Measurements from ENCODE around the gene GRIA4. TPM values are rescaled to one million over a fixed set of nuclear protein-coding genes. Genes with fewer than 3 reads are reported as not detected.

Gene GRIA4
- total and polyA plus RNA-seq, 4 donors, result 0.38 to 3.7 TPM; not detected in 2

GRCh38 chr11:105881027-105881426 is 271.2 kb downstream of the GRIA4 start:
- H3K4me1 ChIP-seq (ENCODE audit: control insufficient read depth in 1 of 2, insufficient read depth in 2 of 2, low read length in 2 of 2), result no peaks in the 10 kb centered on the region
- H3K36me3 ChIP-seq (ENCODE audit: control insufficient read depth in 1 of 2, insufficient read depth in 2 of 2, low read length in 1 of 2), result no peaks in the 10 kb centered on the region
- ATAC-seq (ENCODE audit: low FRiP score) (no peak), DNase-seq (no peak)
- intact Hi-C loops (cut with DNase I), result no loop called here
- H3K27ac ChIP-seq (ENCODE audit: low read depth in 1 of 2, low read length in 2 of 2), result no peak overlapping the region
- H3K4me3 ChIP-seq (ENCODE audit: low read length in 2 of 2), result no peak overlapping the region
- no peaks in the 10 kb centered on the region for H3K27me3 ChIP-seq (ENCODE audit: control insufficient read depth in 1 of 2, insufficient read depth in 2 of 2, low read length in 1 of 2)
- peaks cover 2% of the 10 kb centered on the region for H3K9me3 ChIP-seq (ENCODE audit: control insufficient read depth, low read length)

- ATAC-seq (ENCODE audit: low FRiP score) (no peak), DNase-seq (no peak)
- no peaks in the 10 kb centered on the region for H3K36me3 ChIP-seq (ENCODE audit: control insufficient read depth in 1 of 2, insufficient read depth in 2 of 2, low read length in 1 of 2)
- intact Hi-C loops (cut with DNase I), result no loop called here
- no peaks in the 10 kb centered on the region for H3K4me1 ChIP-seq (ENCODE audit: control insufficient read depth in 1 of 2, insufficient read depth in 2 of 2, low read length in 2 of 2)
- WGBS, 2 donors, result 73% methylated on average over 3 of the region's 3 CpGs
- H3K27me3 ChIP-seq (ENCODE audit: control insufficient read depth in 1 of 2, insufficient read depth in 2 of 2, low read length in 1 of 2), result no peaks in the 10 kb centered on the region
- H3K27ac ChIP-seq (ENCODE audit: low read depth in 1 of 2, low read length in 2 of 2), result no peak overlapping the region
- H3K9me3 ChIP-seq (ENCODE audit: control insufficient read depth, low read length), result no peaks in the 10 kb centered on the region
- H3K4me3 ChIP-seq (ENCODE audit: low read length in 2 of 2), result no peak overlapping the region
These were observed 274.6 kb downstream of the GRIA4 start for GRCh38 chr11:105884436-105884835.

DNA sequence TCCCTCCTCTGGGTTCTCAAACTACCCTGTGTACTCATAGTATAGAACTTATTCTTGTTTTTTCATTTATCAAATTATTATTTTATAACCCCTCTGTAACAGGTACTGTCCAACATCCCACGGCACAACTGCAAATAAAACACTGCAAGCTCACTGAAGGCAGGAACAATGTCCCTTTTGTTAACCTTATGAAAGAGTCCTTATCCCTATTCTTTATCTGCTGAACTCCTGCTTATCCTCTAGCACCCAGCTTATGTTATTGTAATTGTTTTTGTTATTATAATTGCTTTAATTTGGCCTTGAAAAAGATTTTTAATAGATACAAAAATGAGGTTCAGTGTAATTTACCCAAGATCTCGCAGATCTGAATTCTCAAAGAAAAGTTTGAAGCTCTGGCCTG is 281.8 kb downstream of the GRIA4 start:
- 72 to 81% methylated on average over 2 of the region's 2 CpGs for WGBS, 2 donors
- Histone ChIP-seq H3K9me3 (ENCODE audit: control insufficient read depth, low read length) (no peaks in the 10 kb centered on the region), H3K27ac (ENCODE audit: low read depth in 1 of 2, low read length in 2 of 2) (no peak overlapping the region), H3K27me3 (ENCODE audit: control insufficient read depth in 1 of 2, insufficient read depth in 2 of 2, low read length in 1 of 2) (no peaks in the 10 kb centered on the region), H3K4me3 (ENCODE audit: low read length in 2 of 2) (no peak overlapping the region), H3K36me3 (ENCODE audit: control insufficient read depth in 1 of 2, insufficient read depth in 2 of 2, low read length in 1 of 2) (no peaks in the 10 kb centered on the region), H3K4me1 (ENCODE audit: control insufficient read depth in 1 of 2, insufficient read depth in 2 of 2, low read length in 2 of 2) (no peaks in the 10 kb centered on the region)
- ATAC-seq (ENCODE audit: low FRiP score), result no peak
- intact Hi-C loops (cut with DNase I), result no loop called here
- no peak for DNase-seq

DNA sequence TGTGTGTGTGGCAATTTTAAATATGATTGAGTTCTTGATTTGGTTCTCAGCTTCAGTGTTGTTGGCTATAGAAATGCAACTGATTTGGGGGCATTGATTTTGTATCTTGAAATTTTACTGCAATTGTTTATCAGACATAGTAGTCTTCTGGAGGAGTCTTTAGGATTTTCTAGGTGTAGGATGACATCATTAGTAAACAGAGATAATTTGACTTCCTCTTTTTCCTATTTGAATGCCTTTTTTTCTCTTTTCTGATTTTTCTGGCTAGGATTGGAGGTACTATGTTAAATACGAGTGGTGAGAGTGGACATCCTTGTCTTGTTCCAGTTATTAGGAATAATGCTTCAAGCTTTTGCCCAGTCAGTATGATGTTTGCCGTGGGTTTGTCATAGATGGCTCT is 287.3 kb downstream of the GRIA4 start:
- ATAC-seq (ENCODE audit: low FRiP score) (no peak), DNase-seq (no peak)
- Histone ChIP-seq H3K9me3 (ENCODE audit: control insufficient read depth, low read length) (no peaks in the 10 kb centered on the region), H3K4me3 (ENCODE audit: low read length in 2 of 2) (no peak overlapping the region), H3K4me1 (ENCODE audit: control insufficient read depth in 1 of 2, insufficient read depth in 2 of 2, low read length in 2 of 2) (no peaks in the 10 kb centered on the region), H3K27me3 (ENCODE audit: control insufficient read depth in 1 of 2, insufficient read depth in 2 of 2, low read length in 1 of 2) (no peaks in the 10 kb centered on the region), H3K36me3 (ENCODE audit: control insufficient read depth in 1 of 2, insufficient read depth in 2 of 2, low read length in 1 of 2) (no peaks in the 10 kb centered on the region), H3K27ac (ENCODE audit: low read depth in 1 of 2, low read length in 2 of 2) (no peak overlapping the region)
- WGBS, 2 donors, result 89 to 90% methylated on average over 2 of the region's 2 CpGs
- intact Hi-C loops (cut with DNase I), result no loop called here

GRCh38 chr11:105899772-105900171 is 289.9 kb downstream of the GRIA4 start:
- Histone ChIP-seq H3K4me3 (ENCODE audit: low read length in 2 of 2) (no peak overlapping the region), H3K27me3 (ENCODE audit: control insufficient read depth in 1 of 2, insufficient read depth in 2 of 2, low read length in 1 of 2) (no peaks in the 10 kb centered on the region), H3K9me3 (ENCODE audit: control insufficient read depth, low read length) (no peaks in the 10 kb centered on the region), H3K27ac (ENCODE audit: low read depth in 1 of 2, low read length in 2 of 2) (no peak overlapping the region), H3K4me1 (ENCODE audit: control insufficient read depth in 1 of 2, insufficient read depth in 2 of 2, low read length in 2 of 2) (no peaks in the 10 kb centered on the region), H3K36me3 (ENCODE audit: control insufficient read depth in 1 of 2, insufficient read depth in 2 of 2, low read length in 1 of 2) (no peaks in the 10 kb centered on the region)
- DNase-seq, result no peak
- intact Hi-C loops (cut with DNase I), result no loop called here
- 83 to 89% methylated on average over 4 of the region's 4 CpGs for WGBS, 2 donors
- no peak for ATAC-seq (ENCODE audit: low FRiP score)

GRCh38 chr11:105900515-105901035 is 290.7 kb downstream of the GRIA4 start:
- intact Hi-C loops (cut with DNase I), result no loop called here
- no peaks in the 10 kb centered on the region for H3K36me3 ChIP-seq (ENCODE audit: control insufficient read depth in 1 of 2, insufficient read depth in 2 of 2, low read length in 1 of 2)
- H3K4me3 ChIP-seq (ENCODE audit: low read length in 2 of 2), result no peak overlapping the region
- no peaks in the 10 kb centered on the region for H3K27me3 ChIP-seq (ENCODE audit: control insufficient read depth in 1 of 2, insufficient read depth in 2 of 2, low read length in 1 of 2)
- DNase-seq, result no peak
- H3K27ac ChIP-seq (ENCODE audit: low read depth in 1 of 2, low read length in 2 of 2), result no peak overlapping the region
- WGBS, 2 donors, result 95 to 97% methylated on average over 11 of the region's 11 CpGs
- no peaks in the 10 kb centered on the region for H3K4me1 ChIP-seq (ENCODE audit: control insufficient read depth in 1 of 2, insufficient read depth in 2 of 2, low read length in 2 of 2)
- no peaks in the 10 kb centered on the region for H3K9me3 ChIP-seq (ENCODE audit: control insufficient read depth, low read length)
- ATAC-seq (ENCODE audit: low FRiP score), result no peak

DNA sequence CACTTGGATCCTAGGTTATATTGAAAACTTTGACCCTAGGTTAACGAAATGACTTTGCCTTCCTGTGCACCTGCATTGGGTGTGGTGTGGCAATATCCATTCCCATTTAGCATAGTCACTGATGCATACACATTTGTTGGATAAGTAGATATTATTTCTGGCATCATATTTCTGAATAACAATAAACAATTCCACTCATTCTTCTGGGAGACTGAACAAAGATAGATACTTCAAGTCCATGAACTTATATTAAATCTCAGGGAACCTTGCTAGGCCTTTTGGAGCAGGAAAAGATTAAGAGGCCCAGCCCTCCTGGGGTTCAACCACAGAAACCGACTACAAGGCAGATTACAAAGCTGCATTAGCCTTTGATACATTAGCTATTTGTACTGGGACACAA is 293.2 kb downstream of the GRIA4 start:
- Histone ChIP-seq H3K27me3 (ENCODE audit: control insufficient read depth in 1 of 2, insufficient read depth in 2 of 2, low read length in 1 of 2) (no peaks in the 10 kb centered on the region), H3K36me3 (ENCODE audit: control insufficient read depth in 1 of 2, insufficient read depth in 2 of 2, low read length in 1 of 2) (no peaks in the 10 kb centered on the region), H3K4me3 (ENCODE audit: low read length in 2 of 2) (no peak overlapping the region), H3K9me3 (ENCODE audit: control insufficient read depth, low read length) (no peaks in the 10 kb centered on the region), H3K4me1 (ENCODE audit: control insufficient read depth in 1 of 2, insufficient read depth in 2 of 2, low read length in 2 of 2) (no peaks in the 10 kb centered on the region), H3K27ac (ENCODE audit: low read depth in 1 of 2, low read length in 2 of 2) (no peak overlapping the region)
- ATAC-seq (ENCODE audit: low FRiP score) (no peak), DNase-seq (no peak)
- intact Hi-C loops (cut with DNase I), result no loop called here
- 55 to 64% methylated on average over 2 of the region's 2 CpGs for WGBS, 2 donors

- Histone ChIP-seq H3K27ac (ENCODE audit: low read depth in 1 of 2, low read length in 2 of 2) (no peak overlapping the region), H3K27me3 (ENCODE audit: control insufficient read depth in 1 of 2, insufficient read depth in 2 of 2, low read length in 1 of 2) (no peaks in the 10 kb centered on the region), H3K4me1 (ENCODE audit: control insufficient read depth in 1 of 2, insufficient read depth in 2 of 2, low read length in 2 of 2) (no peaks in the 10 kb centered on the region), H3K9me3 (ENCODE audit: control insufficient read depth, low read length) (no peaks in the 10 kb centered on the region), H3K36me3 (ENCODE audit: control insufficient read depth in 1 of 2, insufficient read depth in 2 of 2, low read length in 1 of 2) (no peaks in the 10 kb centered on the region), H3K4me3 (ENCODE audit: low read length in 2 of 2) (no peak overlapping the region)
- DNase-seq (no peak), ATAC-seq (ENCODE audit: low FRiP score) (no peak)
- intact Hi-C loops (cut with DNase I), result no loop called here
- 72 to 78% methylated on average over 5 of the region's 5 CpGs for WGBS, 2 donors
These were observed 296.6 kb downstream of the GRIA4 start for GRCh38 chr11:105906517-105906916.

DNA sequence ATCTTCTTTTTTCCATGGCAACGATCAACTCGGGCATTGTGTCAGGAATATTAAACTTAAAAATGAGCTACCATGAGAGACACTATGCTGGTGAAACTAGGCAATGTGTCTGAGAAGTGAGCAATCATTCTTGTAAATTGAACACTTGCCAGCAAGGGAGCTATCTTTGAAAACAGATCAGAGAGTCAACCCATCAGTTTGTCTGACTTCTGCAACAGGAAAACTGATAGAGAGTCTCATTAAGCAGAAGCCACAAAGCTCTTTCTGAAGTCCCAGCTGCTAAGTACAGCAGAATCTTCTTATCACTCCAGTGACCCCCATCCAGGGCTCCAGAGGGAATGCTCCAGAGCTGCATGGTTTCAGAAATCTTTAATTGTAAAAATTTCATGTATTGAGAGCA is 297.4 kb downstream of the GRIA4 start:
- H3K36me3 ChIP-seq (ENCODE audit: control insufficient read depth in 1 of 2, insufficient read depth in 2 of 2, low read length in 1 of 2), result no peaks in the 10 kb centered on the region
- no peaks in the 10 kb centered on the region for H3K9me3 ChIP-seq (ENCODE audit: control insufficient read depth, low read length)
- WGBS, 2 donors, result 76 to 80% methylated on average over 2 of the region's 2 CpGs
- H3K27me3 ChIP-seq (ENCODE audit: control insufficient read depth in 1 of 2, insufficient read depth in 2 of 2, low read length in 1 of 2), result no peaks in the 10 kb centered on the region
- intact Hi-C loops (cut with DNase I), result no loop called here
- no peak overlapping the region for H3K27ac ChIP-seq (ENCODE audit: low read depth in 1 of 2, low read length in 2 of 2)
- no peak for DNase-seq
- H3K4me1 ChIP-seq (ENCODE audit: control insufficient read depth in 1 of 2, insufficient read depth in 2 of 2, low read length in 2 of 2), result no peaks in the 10 kb centered on the region
- H3K4me3 ChIP-seq (ENCODE audit: low read length in 2 of 2), result no peak overlapping the region
- ATAC-seq (ENCODE audit: low FRiP score), result no peak

All from aorta (tissue), 5 donors.